Bone marrow (tissue), 2 donors: ENCODE results near the gene AFP.

Experiments
- DNase-seq, 2 donors: peaks; one replicate each; lab custom pipeline; 2025; lab: John Stamatoyannopoulos, UW

AFP gene

GRCh38 chr4:73460913-73461522 is 25.0 kb downstream of the AFP start:
- DNase-seq: no peak

GRCh38 chr4:73468170-73468569 is 32.1 kb downstream of the AFP start:
- no peak for DNase-seq

- DNase-seq: no peak
Observed at GRCh38 chr4:73470728-73471127, 34.7 kb downstream of the AFP start.

GRCh38 chr4:73477176-73477575 is 41.2 kb downstream of the AFP start:
- DNase-seq: no peak

GRCh38 chr4:73479323-73479722 is 43.3 kb downstream of the AFP start:
- no peak for DNase-seq

GRCh38 chr4:73481358-73481757 is 45.3 kb downstream of the AFP start, which contains the start of gene AFM:
AFM (plus strand) TSS chr4:73481745; CDS start chr4:73481776, 31 bp downstream.
- no peak for DNase-seq

GRCh38 chr4:73485085-73485484 is 49.1 kb downstream of the AFP start:
- DNase-seq: no peak

- no peak for DNase-seq
Observed at GRCh38 chr4:73485596-73485995, 49.6 kb downstream of the AFP start.

- no peak for DNase-seq
Observed at GRCh38 chr4:73486497-73486896, 50.5 kb downstream of the AFP start.

GRCh38 chr4:73487233-73487632 is 51.2 kb downstream of the AFP start:
- no peak for DNase-seq

GRCh38 chr4:73499996-73500765 is 64.2 kb downstream of the AFP start:
- DNase-seq: no peak

GRCh38 chr4:73501664-73502265 is 65.7 kb downstream of the AFP start:
- DNase-seq: no peak

- DNase-seq: no peak
Observed at GRCh38 chr4:73505567-73505966, 69.5 kb downstream of the AFP start.
